ENCODE measurements around the gene TRHDE. TPM values are rescaled to one million over a fixed set of nuclear protein-coding genes. Genes with fewer than 3 reads are reported as not detected.

TRHDE gene
- total RNA-seq, 1 donor from 2014 or later: 5.6 TPM

DNA sequence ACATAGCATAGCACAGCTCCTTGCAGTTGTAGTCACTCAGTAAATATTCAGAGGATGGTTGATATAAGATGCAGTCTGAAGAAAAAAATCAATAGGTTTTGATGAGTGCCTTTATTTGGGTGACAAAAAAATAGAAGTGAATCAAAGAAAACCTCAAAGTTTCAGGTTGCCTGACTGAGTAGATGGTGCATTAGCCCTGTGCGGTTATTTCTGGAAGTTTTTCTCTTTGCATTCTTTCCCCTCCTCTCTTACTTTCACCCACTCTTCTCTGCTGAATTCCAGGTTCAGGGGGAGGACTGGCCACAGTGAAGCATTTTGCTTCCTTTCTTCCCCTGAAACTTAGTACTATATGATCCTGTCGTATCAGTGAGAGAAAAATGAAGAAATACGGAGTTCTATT is 28.6 kb downstream of the TRHDE start:
- TF ChIP-seq, protein P1, sequence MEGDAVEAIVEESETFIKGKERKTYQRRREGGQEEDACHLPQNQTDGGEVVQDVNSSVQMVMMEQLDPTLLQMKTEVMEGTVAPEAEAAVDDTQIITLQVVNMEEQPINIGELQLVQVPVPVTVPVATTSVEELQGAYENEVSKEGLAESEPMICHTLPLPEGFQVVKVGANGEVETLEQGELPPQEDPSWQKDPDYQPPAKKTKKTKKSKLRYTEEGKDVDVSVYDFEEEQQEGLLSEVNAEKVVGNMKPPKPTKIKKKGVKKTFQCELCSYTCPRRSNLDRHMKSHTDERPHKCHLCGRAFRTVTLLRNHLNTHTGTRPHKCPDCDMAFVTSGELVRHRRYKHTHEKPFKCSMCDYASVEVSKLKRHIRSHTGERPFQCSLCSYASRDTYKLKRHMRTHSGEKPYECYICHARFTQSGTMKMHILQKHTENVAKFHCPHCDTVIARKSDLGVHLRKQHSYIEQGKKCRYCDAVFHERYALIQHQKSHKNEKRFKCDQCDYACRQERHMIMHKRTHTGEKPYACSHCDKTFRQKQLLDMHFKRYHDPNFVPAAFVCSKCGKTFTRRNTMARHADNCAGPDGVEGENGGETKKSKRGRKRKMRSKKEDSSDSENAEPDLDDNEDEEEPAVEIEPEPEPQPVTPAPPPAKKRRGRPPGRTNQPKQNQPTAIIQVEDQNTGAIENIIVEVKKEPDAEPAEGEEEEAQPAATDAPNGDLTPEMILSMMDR (IDR thresholded peaks at IDR 0.05; ENCODE audit: insufficient read depth, low read length, poor library complexity, severe bottlenecking): no peak
- H3K4me3 ChIP-seq (ENCODE audit: low read depth, low read length): no peak overlapping the region
- DNase-seq (ENCODE audit: low read depth): no peak

DNA sequence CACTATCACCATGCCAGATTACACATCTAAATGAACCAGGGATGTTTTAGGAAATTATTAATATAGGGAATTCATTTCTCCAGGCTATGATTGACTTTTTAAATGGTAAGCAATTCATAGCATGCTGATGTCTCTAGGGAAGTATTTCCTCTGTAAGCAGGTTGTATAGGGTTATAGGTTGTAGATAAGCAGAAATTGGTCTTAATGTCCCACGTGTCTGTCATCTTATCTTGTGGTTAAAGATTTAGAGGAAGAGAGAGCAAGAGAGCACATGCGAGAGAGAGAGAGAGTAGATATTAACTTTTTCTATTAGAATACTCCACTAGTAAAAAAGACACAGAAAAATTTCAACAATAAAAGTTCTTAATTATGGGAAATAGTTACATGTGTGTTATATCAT is 32.6 kb downstream of the TRHDE start:
- Histone ChIP-seq H3K27me3 (ENCODE audit: control insufficient read depth, insufficient read depth, low read length) (no peaks in the 10 kb centered on the region), H3K4me3 (ENCODE audit: low read depth, low read length) (no peak overlapping the region), H3K36me3 (ENCODE audit: control insufficient read depth, insufficient read depth, low read length) (no peaks in the 10 kb centered on the region)
- DNase-seq (ENCODE audit: low read depth): no peak
- TF ChIP-seq, protein P1 (IDR thresholded peaks at IDR 0.05; ENCODE audit: insufficient read depth, low read length, poor library complexity, severe bottlenecking): no peak

More for the DNA sequence above, 28.6 kb downstream of the TRHDE start:
- no peaks in the 10 kb centered on the region for H3K36me3 ChIP-seq (ENCODE audit: control insufficient read depth, insufficient read depth, low read length)
- H3K27me3 ChIP-seq (ENCODE audit: control insufficient read depth, insufficient read depth, low read length): no peaks in the 10 kb centered on the region

DNA sequence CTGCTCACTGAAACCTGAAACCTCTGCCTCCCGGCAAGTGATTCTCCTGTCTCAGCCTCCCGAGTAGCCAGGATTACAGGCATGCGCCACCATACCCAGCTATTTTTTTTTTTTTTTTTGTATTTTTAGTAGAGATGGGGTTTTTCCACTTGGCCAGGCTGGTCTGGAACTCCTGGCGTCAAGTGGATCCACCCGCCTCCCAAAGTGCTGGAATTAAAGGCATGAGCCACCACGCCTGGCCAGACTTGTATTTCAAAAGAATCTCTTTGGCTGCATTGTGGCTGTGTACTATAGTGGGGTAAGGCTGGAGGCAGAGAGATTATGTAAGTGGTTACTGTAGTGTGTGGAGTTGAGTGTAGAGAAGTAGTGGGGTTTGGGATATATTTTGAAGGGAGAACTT is 35.1 kb downstream of the TRHDE start:
- no peak for DNase-seq (ENCODE audit: low read depth)
- no peaks in the 10 kb centered on the region for H3K27me3 ChIP-seq (ENCODE audit: control insufficient read depth, insufficient read depth, low read length)
- H3K36me3 ChIP-seq (ENCODE audit: control insufficient read depth, insufficient read depth, low read length): no peaks in the 10 kb centered on the region
- TF ChIP-seq, protein P1 (IDR thresholded peaks at IDR 0.05; ENCODE audit: insufficient read depth, low read length, poor library complexity, severe bottlenecking): no peak
- no peak overlapping the region for H3K4me3 ChIP-seq (ENCODE audit: low read depth, low read length)

DNA sequence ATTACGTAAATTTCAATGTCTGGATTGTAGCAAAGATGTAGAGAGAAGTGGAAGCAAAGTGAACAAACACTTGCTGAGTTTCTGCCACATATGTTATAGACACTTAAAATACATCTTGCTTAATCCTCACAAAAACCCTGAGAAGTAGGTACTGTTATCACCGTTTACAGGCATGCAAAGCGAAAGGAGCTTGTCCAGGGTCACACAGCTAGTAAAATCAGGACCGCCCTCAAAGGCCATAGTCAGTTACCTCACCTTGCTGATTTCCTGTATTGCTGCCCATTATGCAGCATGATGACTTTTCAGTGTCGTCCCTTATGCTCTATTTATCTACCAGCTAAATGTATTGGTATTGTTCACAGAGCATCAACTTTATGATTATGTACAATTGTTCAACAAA is 39.8 kb downstream of the TRHDE start:
- H3K36me3 ChIP-seq (ENCODE audit: control insufficient read depth, insufficient read depth, low read length): no peaks in the 10 kb centered on the region
- no peak for DNase-seq (ENCODE audit: low read depth)
- no peak overlapping the region for H3K4me3 ChIP-seq (ENCODE audit: low read depth, low read length)
- TF ChIP-seq, protein P1 (IDR thresholded peaks at IDR 0.05; ENCODE audit: insufficient read depth, low read length, poor library complexity, severe bottlenecking): no peak
- H3K27me3 ChIP-seq (ENCODE audit: control insufficient read depth, insufficient read depth, low read length): no peaks in the 10 kb centered on the region

DNA sequence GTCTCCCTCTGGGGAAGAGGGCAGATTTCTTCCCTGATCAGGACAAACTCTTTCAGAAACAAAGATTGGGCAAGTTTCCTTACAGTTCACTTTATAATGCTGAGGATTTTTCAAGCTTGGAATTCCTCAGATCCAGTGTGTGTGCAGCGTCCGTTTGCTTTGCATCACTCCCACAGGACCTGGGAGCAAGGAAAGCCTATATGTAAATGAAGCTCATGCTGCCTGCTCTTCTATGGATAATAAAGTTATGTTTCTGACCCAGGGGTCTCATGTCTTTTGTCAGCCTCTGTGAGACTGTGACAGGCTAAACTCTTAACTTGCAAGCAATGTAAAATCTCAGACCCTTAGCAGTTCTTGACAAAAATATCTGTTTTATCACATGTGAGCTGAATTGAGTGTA is 41.6 kb downstream of the TRHDE start:
- DNase-seq (ENCODE audit: low read depth): no peak
- TF ChIP-seq, protein P1 (IDR thresholded peaks at IDR 0.05; ENCODE audit: insufficient read depth, low read length, poor library complexity, severe bottlenecking): no peak
- Histone ChIP-seq H3K36me3 (ENCODE audit: control insufficient read depth, insufficient read depth, low read length) (no peaks in the 10 kb centered on the region), H3K27me3 (ENCODE audit: control insufficient read depth, insufficient read depth, low read length) (no peaks in the 10 kb centered on the region), H3K4me3 (ENCODE audit: low read depth, low read length) (no peak overlapping the region)

DNA sequence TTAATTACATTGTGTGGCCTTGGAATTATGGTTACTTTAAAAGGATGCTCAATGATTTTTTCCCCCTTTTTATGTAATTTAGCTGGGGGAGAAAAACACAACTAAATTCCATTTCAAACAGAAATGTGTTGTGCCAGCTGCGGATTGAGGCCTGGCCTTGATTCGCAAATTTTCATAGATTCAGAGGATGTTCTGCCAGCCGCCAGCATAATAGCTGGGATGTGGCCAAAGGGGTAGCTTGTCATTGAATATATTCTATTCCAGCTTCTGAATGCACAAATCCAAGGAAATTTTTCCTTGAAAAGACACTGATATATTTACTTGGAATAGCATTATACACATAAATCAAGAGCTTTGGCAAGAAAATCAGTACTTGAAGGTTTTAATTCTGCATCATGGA is 43.7 kb downstream of the TRHDE start:
- Histone ChIP-seq H3K4me3 (ENCODE audit: low read depth, low read length) (no peak overlapping the region), H3K27me3 (ENCODE audit: control insufficient read depth, insufficient read depth, low read length) (no peaks in the 10 kb centered on the region), H3K36me3 (ENCODE audit: control insufficient read depth, insufficient read depth, low read length) (peaks cover 1% of the 10 kb centered on the region)
- no peak for DNase-seq (ENCODE audit: low read depth)
- TF ChIP-seq, protein P1 (IDR thresholded peaks at IDR 0.05; ENCODE audit: insufficient read depth, low read length, poor library complexity, severe bottlenecking): no peak
